Endothelial cell of umbilical vein (primary cell): ENCODE results near the gene ARL5C. TPM values are rescaled to one million over a fixed set of nuclear protein-coding genes. Genes with fewer than 3 reads are reported as not detected.

Source experiments
- BruUV-seq: library from RNA; stranded (reverse); fragments of 400-500 nt; replicated peaks from 2 replicates; lab custom pipeline; 2021; lab: Mats Ljungman, UMichigan
- CTCF ChIA-PET: fragments of 300-600, 350-600 bp; sonication (Branson Sonifier 250); formaldehyde crosslinking; loops from one replicate; lab custom pipeline; 2021; ENCODE audit warnings: antibody characterized with exemption, inconsistent platforms; lab: Charles Lee
- POLR2A ChIA-PET: fragments of 300-600, 350-600 bp; sonication (Branson Sonifier 250); formaldehyde crosslinking; loops from one replicate; lab custom pipeline; 2021; ENCODE audit warnings: antibody characterized with exemption, inconsistent platforms; lab: Charles Lee
- DNase-seq: peaks from one replicate; pipeline ENCODE4 v3.0.0-alpha.2; 2011; ENCODE audit warnings: low read depth, low spot score
- FAIRE-seq: peaks from 2 replicates; lab custom pipeline; 2011; peaks lifted over from hg19 to GRCh38; lab: Jason Lieb, UNC
- H2AFZ ChIP-seq: 2 replicates; pipeline ENCODE4 v1.6.0; 2012; ENCODE audit warnings: low read depth, low read length, control low read depth, inconsistent platforms
- H3K27ac ChIP-seq: 2 replicates; pipeline ENCODE4 v1.5.1; 2011; ENCODE audit warnings: low read depth, mild to moderate bottlenecking, control low read depth, low read length, moderate library complexity; ENCODE audit not compliant: insufficient read depth
- H3K27me3 ChIP-seq, 2 experiments: 2 replicates each; pipeline versions ENCODE4 v1.6.0 to v1.6.1; 2011; ENCODE audit warnings: low read length in 2 of 2, mixed read lengths in 1 of 2; ENCODE audit not compliant: control insufficient read depth in 2 of 2, insufficient read depth in 2 of 2
- H3K36me3 ChIP-seq, 2 experiments: 2 replicates in 1 of 2; 3 replicates in 1 of 2; pipeline ENCODE4 v1.5.1; 2011; ENCODE audit warnings: low read length in 2 of 2, mild to moderate bottlenecking in 1 of 2, moderate library complexity in 1 of 2; ENCODE audit not compliant: control insufficient read depth in 2 of 2, insufficient read depth in 2 of 2; ENCODE audit errors: extremely low read depth in 1 of 2
- H3K4me1 ChIP-seq: 3 replicates; pipeline ENCODE4 v1.5.1; 2011; ENCODE audit warnings: mild to moderate bottlenecking, low read length; ENCODE audit not compliant: control insufficient read depth, insufficient read depth; ENCODE audit errors: extremely low read depth
- H3K4me2 ChIP-seq: 2 replicates; pipeline ENCODE4 v1.6.1; 2011; ENCODE audit warnings: low read length, control low read depth, mixed read lengths; ENCODE audit not compliant: insufficient read depth
- H3K4me3 ChIP-seq, 3 experiments: fragments of 200-600 bp in 1 of 3; sonication (generic), shearing (Covaris generic) in 1 of 3; replicated peaks in 1 of 3; 2 replicates each; pipeline ENCODE4 v1.5.1; 2011 to 2016; ENCODE audit warnings: control low read depth in 3 of 3, low read length in 3 of 3, mild to moderate bottlenecking in 2 of 3, inconsistent platforms in 1 of 3, low read depth in 1 of 3, moderate library complexity in 1 of 3; ENCODE audit not compliant: insufficient read depth in 1 of 3
- H3K79me2 ChIP-seq: 2 replicates; pipeline ENCODE4 v1.6.0; 2012; ENCODE audit warnings: low read length, inconsistent platforms; ENCODE audit not compliant: control insufficient read depth, insufficient read depth
- H3K9ac ChIP-seq: replicated peaks from 2 replicates; pipeline ENCODE3; 2011; ENCODE audit warnings: low read length, control low read depth; ENCODE audit not compliant: insufficient read depth; ENCODE audit errors: extremely low read depth
- H3K9me1 ChIP-seq: replicated peaks from 3 replicates; pipeline ENCODE4 v1.6.0; 2011; ENCODE audit warnings: mild to moderate bottlenecking, low read length; ENCODE audit not compliant: control insufficient read depth, insufficient read depth; ENCODE audit errors: extremely low read depth
- H3K9me3 ChIP-seq: replicated peaks from 2 replicates; pipeline ENCODE4 v1.5.1; 2012; ENCODE audit warnings: low read length, inconsistent platforms; ENCODE audit not compliant: control insufficient read depth, insufficient read depth
- H4K20me1 ChIP-seq: replicated peaks from 2 replicates; pipeline ENCODE3; 2011; ENCODE audit warnings: mild to moderate bottlenecking, low read length; ENCODE audit not compliant: control insufficient read depth, insufficient read depth; ENCODE audit errors: extremely low read depth
- EZH2 ChIP-seq: IDR thresholded peaks from 2 replicates; pipeline ENCODE4 v1.6.1; 2012; ENCODE audit warnings: borderline replicate concordance, low read depth, mild to moderate bottlenecking, moderate library complexity, low read length, inconsistent platforms; ENCODE audit not compliant: severe bottlenecking
- FOS ChIP-seq: IDR thresholded peaks from 2 replicates; pipeline ENCODE4 v1.6.1; 2011; ENCODE audit warnings: mild to moderate bottlenecking, low read length, moderate library complexity, borderline replicate concordance; ENCODE audit not compliant: insufficient read depth
- GATA2 ChIP-seq: IDR thresholded peaks from 2 replicates; pipeline ENCODE4 v1.7.0; 2011; ENCODE audit warnings: low read depth, mild to moderate bottlenecking, moderate library complexity, mixed read lengths, low read length; ENCODE audit not compliant: insufficient read length, insufficient read depth
- JUN ChIP-seq: IDR thresholded peaks from 2 replicates; pipeline ENCODE4 v1.6.1; 2011; ENCODE audit warnings: borderline replicate concordance, low read depth; ENCODE audit not compliant: insufficient read length, insufficient read depth
- MYC ChIP-seq: IDR thresholded peaks from one replicate; pipeline ENCODE4 v1.6.1; 2011; ENCODE audit warnings: mild to moderate bottlenecking, low read depth, low read length
- POLR2A ChIP-seq: IDR thresholded peaks from 2 replicates; pipeline ENCODE4 v1.6.1; 2012; ENCODE audit warnings: low read depth, mild to moderate bottlenecking, control low read depth, low read length
- POLR2AphosphoS5 ChIP-seq: IDR thresholded peaks from 2 replicates; pipeline ENCODE4 v1.6.1; 2012; ENCODE audit warnings: low read depth, mild to moderate bottlenecking, control low read depth, low read length, moderate library complexity; ENCODE audit not compliant: insufficient read depth
- dilution Hi-C: fragments of 300-500 bp; cut with MboI; formaldehyde crosslinking; loops from one replicate; pipeline ENCODE4 v1.15.0; 2019; ENCODE audit warnings: low sequenced_read_pairs; ENCODE audit not compliant: extremely low pct_ligation_motif_present
- intact Hi-C: fragments of 100-400 bp; cut with micrococcal nuclease; formaldehyde crosslinking; loops from one replicate; pipeline ENCODE4 v1.10.0; 2022
- polyA plus RNA-seq, 4 experiments: library from polyadenylated mRNA; depleted of rRNA in 3 of 4; stranded (reverse) in 3 of 4; unstranded in 1 of 4; fragments of >200 nt; gene quantifications; 2 replicates each; pipeline versions ENCODE4 v1.2.1 to v1.2.3, GENCODE V29; 2011 to 2012; ENCODE audit warnings: missing spikeins in 1 of 4
- total RNA-seq: library from RNA; stranded (reverse); gene quantifications from 2 replicates; pipeline ENCODE4 v1.2.3, GENCODE V29; 2021
- TF ChIP-seq, protein P1 (sequence below), 2 donors: IDR thresholded peaks; 1 replicate in 1 of 2; 2 replicates in 1 of 2; pipeline ENCODE4 v1.5.1; 2011; ENCODE audit warnings: low read length in 2 of 2, mild to moderate bottlenecking in 2 of 2, moderate library complexity in 2 of 2, control low read depth in 1 of 2, inconsistent platforms in 1 of 2, low read depth in 1 of 2; ENCODE audit not compliant: insufficient read depth in 1 of 2; ENCODE audit errors: extremely low read depth in 1 of 2
- TF ChIP-seq, protein P2 (sequence below): IDR thresholded peaks from 2 replicates; pipeline ENCODE4 v1.6.1; 2011; ENCODE audit not compliant: insufficient read depth, insufficient read length

The ARL5C gene
- total and polyA plus RNA-seq, 2 donors (not counting 3 experiments of a cell fraction or from before 2014, with no cell fraction given), result not detected

DNA sequence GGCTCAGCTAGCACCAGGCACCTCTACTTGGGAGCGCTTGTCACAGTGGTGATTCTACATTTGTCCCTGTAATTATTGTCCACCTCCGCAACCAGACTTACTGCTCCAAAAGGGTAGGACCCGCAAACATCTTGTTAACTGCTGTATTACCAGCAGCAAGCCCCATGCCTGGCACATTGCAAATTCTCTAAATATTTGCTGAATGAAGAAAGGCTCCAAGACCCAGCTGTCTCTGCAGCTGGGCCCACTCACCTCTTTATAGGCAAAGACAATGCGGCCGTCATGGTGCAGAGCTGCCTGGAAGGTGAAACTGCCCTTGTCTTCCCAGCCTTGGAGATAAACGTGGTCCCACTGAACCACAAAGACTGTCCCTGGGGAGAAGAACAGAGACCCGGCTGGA lies 58.8 kb downstream of the ARL5C start:
- no peaks in the 10 kb centered on the region for H3K4me1 ChIP-seq
- no peaks in the 10 kb centered on the region for H4K20me1 ChIP-seq
- CTCF ChIA-PET, result no interaction called here
- H3K9me1 ChIP-seq, result no peaks in the 10 kb centered on the region
- no peak overlapping the region for H3K9ac ChIP-seq
- no peak for DNase-seq
- no peaks in the 10 kb centered on the region for H3K36me3 ChIP-seq
- POLR2A ChIA-PET, result no interaction called here
- H3K4me2 ChIP-seq, result no peak overlapping the region
- TF ChIP-seq GATA2, result no peak
- TF ChIP-seq FOS, result no peak
- TF ChIP-seq, protein P1, sequence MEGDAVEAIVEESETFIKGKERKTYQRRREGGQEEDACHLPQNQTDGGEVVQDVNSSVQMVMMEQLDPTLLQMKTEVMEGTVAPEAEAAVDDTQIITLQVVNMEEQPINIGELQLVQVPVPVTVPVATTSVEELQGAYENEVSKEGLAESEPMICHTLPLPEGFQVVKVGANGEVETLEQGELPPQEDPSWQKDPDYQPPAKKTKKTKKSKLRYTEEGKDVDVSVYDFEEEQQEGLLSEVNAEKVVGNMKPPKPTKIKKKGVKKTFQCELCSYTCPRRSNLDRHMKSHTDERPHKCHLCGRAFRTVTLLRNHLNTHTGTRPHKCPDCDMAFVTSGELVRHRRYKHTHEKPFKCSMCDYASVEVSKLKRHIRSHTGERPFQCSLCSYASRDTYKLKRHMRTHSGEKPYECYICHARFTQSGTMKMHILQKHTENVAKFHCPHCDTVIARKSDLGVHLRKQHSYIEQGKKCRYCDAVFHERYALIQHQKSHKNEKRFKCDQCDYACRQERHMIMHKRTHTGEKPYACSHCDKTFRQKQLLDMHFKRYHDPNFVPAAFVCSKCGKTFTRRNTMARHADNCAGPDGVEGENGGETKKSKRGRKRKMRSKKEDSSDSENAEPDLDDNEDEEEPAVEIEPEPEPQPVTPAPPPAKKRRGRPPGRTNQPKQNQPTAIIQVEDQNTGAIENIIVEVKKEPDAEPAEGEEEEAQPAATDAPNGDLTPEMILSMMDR (IDR thresholded peaks at IDR 0.05; ENCODE audit: extremely low read depth in 1 of 2, insufficient read depth in 1 of 2, low read depth in 1 of 2, low read length in 2 of 2), result no peak
- TF ChIP-seq JUN, result no peak
- no peak for TF ChIP-seq EZH2
- no peak for TF ChIP-seq MYC
- no peak for TF ChIP-seq POLR2AphosphoS5
- TF ChIP-seq, protein P2, sequence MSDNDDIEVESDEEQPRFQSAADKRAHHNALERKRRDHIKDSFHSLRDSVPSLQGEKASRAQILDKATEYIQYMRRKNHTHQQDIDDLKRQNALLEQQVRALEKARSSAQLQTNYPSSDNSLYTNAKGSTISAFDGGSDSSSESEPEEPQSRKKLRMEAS, result no peak
- TF ChIP-seq POLR2A, result no peak
- peaks cover 4 to 13% of the 10 kb centered on the region in 2 experiments for H3K27me3 ChIP-seq
- no peaks in the 10 kb centered on the region for H3K9me3 ChIP-seq
- no TSS peak for BruUV-seq
- dilution Hi-C loops, result no loop called here
- no peak for FAIRE-seq
- H3K4me3 ChIP-seq, result no peak overlapping the region
- H3K27ac ChIP-seq, result no peak overlapping the region
- H2AFZ ChIP-seq, result no peak overlapping the region
- intact Hi-C loops, result no loop called here
- H3K79me2 ChIP-seq, result no peaks in the 10 kb centered on the region

Other genes starting within 250 kb of the ARL5C start
- not detected in 2 replicates for gene FBXO47, start 198.8 kb downstream of the ARL5C start, total RNA-seq
- not detected in 2 replicates for gene FBXO47, start 198.8 kb downstream of the ARL5C start, polyA plus RNA-seq
- gene PLXDC1, start 14.5 kb downstream of the ARL5C start, total RNA-seq, result not detected in 2 replicates
- gene PLXDC1, start 14.5 kb downstream of the ARL5C start, polyA plus RNA-seq, result 0.03 TPM in 1 of 2 replicates, not detected in the other
- 12.3 and 14.6 TPM in 2 replicates for gene CACNB1, start 31.5 kb upstream of the ARL5C start, total RNA-seq
- 4.7 and 5.0 TPM in 2 replicates for gene CACNB1, start 31.5 kb upstream of the ARL5C start, polyA plus RNA-seq
- gene RPL19, start 34.1 kb upstream of the ARL5C start, total RNA-seq, result 1,752 and 1,802 TPM in 2 replicates
- gene RPL19, start 34.1 kb upstream of the ARL5C start, polyA plus RNA-seq, result 1,595 and 1,958 TPM in 2 replicates
- not detected in 2 replicates for gene STAC2, start 59.8 kb upstream of the ARL5C start, total RNA-seq
- gene STAC2, start 59.8 kb upstream of the ARL5C start, polyA plus RNA-seq, result not detected in 2 replicates
- gene FBXL20, start 235.5 kb upstream of the ARL5C start, total RNA-seq, result 14.8 and 18.0 TPM in 2 replicates
- gene FBXL20, start 235.5 kb upstream of the ARL5C start, polyA plus RNA-seq, result 4.6 and 4.8 TPM in 2 replicates